Tongue (tissue), 2 donors: Measurements from ENCODE around the gene TBCE. TPM values are rescaled to one million over a fixed set of nuclear protein-coding genes. Genes with fewer than 3 reads are reported as not detected.
"Not testable (repeated sequence)": the region's sequence is repeated elsewhere in the genome, so short reads cannot be mapped to it uniquely, and the experiment has no call there.

Experiments used
- DNase-seq: peaks from one replicate; pipeline ENCODE4 v3.0.0-alpha.2; 2015
- total RNA-seq: library from RNA; depleted of rRNA; stranded (reverse); fragments of >200 nt; gene quantifications from one replicate; pipeline ENCODE4 v1.2.3, GENCODE V29; 2014

TBCE gene
- total RNA-seq, 1 donor from 2014 or later, result 21.7 TPM

DNA sequence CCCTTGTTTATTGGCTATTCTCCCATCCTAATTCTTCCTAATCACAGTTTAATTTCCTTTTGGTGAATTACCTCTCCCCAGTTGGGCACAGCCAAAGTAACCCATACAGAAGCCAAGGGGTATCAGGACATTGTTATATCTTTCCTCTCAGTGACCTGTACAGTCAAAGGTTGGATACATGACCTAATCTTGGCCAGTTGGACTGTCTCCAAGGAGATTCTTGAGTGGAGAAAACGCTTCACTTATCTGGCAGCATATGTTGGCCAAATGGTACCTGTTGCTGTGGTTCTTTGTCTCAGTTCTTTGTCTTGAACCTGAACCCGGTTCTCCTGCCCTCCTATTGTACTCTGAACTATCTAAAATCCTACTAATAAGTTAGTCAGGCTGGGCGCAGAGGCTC, 15.3 kb upstream of the TBCE start:
- DNase-seq, result no peak

DNA sequence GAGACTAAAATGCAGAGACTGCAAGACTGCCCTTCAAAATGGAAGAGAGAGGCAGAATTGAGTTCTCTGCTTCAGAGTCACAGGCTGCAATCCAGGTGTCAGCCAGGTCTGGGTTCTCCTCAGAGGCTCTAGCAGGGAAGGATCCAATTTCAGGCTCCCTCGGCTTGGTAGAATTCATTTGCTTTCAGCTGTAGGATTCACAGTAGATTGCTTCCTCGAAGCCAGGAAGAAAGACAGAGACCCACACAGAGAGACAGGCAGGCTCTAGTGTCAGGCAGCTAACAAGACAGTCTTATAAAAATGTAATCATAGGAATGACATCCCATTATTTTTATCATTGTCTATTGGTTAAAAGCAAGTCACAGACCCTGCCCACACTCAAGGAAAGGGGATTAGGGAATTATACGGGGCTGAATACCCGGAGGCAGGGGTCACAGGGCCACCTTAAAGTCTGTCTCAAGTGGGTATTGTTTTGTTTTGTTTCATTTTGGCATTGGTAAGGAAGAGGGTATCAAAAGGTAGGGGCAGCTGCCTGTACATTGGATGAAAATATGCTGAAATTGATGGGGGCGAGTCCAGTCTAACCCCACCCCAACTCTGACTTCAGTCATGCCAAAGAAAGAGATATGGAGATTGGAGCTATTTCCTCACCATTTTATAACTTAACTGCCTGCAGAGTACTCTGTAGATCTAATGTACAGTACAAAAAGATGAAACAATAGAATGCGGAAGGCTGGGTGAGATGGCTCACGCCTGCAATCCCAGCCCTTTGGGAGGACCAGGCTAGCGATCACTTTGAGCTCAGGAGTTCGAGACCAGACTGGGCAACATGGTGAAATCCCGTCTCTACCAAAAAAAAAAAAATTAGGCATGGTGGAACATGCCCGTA, 9.5 kb upstream of the TBCE start:
- no peak for DNase-seq

DNA sequence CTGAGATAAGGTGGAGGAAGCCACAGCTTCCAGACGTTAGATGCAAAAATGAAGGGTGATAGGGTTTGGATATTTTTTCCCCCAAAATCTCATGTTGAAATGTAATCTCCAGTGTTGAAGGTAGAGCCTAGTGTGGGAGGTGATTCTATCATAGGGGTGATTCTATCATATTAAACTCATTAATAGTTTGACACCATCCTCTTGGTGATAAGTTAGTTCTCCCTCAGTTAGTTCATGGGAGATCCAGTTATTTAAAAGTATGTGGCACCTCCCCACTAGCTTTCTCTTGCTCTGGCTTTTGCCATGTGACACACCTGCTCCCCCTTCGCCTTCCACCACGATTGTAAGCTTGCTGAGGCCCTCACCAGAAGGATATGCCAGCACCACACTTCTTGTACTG, 8.3 kb upstream of the TBCE start:
- DNase-seq, result no peak

DNA sequence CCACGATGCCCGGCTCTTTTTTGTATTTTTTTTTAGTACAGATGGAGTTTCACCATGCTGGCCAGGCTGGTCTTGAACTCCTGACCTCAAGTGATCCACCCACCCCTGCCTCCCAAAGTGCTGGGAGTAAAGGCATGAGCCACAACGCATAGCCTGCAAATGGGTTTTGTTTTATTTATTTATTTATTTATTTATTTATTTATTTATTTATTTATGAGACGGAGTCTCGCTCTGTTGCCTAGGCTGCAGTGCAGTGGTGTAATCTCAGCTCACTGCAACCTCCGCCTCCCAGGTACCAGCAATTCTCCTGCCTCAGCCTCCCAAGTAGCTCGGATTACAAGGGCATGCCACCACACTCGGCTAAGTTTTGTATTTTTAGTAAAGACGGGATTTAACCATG, 3.0 kb upstream of the TBCE start:
- not testable (repeated sequence) for DNase-seq

DNA sequence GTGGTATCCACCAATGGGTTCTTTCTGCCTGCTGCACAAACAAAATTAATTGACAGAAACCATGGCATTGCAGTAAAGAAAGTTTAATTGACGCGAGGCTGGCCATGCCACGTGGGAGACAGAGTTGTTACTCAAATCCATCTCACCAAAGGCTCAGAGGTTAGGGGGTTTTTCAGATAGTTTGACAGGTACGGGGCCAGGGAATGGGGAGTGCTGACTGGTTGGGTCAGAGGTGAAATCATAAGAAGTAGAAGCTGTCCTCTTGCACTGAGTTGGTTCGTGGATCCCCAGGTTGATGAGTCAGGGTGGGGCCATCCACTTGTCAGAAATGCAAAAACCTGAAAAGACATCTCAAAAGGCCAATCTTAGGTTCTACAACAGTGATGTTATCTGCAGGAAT, 941 bp upstream of the TBCE start:
- no peak for DNase-seq

DNA sequence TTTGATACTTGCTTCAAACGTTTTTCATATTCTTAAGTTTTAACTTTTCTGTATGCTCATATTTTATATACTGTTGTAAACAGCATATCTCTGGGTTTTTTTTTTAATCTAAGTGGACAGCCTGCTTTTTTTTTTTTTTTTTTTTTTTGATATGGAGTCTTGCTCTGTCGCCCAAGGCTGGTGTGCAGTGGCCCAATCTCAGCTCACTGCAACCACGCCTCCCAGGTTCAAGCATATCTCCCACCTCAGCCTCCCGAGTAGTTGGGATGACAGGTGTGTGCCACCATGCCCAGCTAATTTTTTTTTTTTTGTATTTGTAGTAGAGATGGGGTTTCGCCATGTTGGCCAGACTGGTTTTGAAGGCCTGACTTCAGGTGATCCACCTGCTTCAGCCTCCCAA, 1.2 kb downstream of the TBCE start:
- DNase-seq, result no peak

DNA sequence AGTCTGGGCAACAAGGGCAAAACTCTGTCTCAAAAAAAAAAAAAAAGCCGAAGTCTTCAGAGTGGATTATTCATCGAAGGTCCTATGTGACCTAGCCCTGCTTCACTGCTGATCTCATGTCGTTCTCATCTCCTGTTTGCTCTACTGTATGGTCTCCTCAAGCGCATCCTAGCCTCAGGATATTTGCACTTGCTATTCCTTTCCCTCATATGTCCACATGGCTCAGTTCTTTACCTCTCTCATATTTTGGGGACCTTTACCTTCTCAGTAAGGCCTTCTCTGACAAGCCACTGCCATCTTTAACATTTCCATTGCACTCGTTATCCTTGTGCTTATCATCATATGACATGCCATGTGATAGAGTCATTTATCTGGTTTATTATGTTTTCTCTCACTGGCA, 2.6 kb downstream of the TBCE start:
- no peak for DNase-seq

DNA sequence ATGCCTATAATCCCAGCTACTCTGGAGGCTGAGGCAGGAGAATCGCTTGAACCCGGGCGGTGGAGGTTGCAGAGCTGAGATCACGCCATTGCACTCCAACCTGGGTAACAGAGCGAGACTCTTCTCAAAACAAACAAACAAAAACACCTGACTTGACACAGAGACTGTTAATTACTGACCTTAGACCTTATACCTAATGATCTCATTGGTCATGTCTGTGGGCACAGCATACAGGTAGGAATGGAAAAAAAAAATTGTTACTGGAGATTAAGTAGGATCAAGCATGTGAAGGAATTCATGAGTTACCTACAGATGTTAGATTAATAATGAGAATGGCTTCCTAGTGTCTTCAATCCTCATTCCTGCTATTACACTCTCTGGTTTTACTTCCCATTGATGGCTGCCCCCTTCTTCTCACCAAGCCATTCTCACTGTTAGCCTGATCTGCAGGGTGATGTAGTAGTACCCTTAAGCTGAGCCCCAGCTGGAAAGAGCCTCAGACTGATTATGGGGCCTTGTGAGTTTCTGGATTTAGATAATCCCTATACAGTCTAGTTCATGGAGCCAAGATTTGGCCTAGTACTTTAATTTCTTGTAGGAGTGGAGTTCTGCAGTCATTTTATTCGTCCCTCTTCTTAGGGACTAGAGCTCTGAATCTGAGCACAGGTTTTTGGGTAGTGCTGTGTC, 8.8 kb downstream of the TBCE start:
- DNase-seq, result no peak

DNA sequence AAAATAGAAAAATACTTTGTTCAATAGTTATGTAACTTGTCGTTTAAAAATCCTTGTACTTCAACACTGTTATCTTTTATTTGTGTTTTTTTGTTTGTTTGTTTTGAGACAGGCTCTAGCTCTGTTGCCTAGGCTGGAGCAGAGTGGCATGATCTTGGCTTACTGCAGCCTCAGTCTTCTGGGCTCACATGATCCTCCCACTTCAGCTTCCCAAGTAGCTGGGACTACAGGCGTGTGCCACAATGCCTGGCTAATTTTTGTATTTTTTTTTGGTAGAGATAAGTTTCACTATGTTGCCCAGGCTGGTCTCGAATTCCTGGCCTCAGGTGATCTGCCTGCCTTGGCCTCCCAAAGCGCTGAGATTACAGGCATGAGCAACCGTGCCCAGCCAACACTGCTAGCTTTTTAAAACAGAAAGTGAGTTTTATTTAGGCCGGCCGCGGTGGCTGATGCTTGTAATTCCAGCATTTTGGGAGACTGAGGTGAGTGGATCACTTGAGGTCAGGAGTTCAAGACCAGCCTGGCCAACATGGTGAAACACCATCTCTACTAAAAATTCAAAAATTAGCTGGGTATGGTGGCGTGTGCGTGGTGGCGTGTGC, 11.0 kb downstream of the TBCE start:
- not testable (repeated sequence) for DNase-seq

DNA sequence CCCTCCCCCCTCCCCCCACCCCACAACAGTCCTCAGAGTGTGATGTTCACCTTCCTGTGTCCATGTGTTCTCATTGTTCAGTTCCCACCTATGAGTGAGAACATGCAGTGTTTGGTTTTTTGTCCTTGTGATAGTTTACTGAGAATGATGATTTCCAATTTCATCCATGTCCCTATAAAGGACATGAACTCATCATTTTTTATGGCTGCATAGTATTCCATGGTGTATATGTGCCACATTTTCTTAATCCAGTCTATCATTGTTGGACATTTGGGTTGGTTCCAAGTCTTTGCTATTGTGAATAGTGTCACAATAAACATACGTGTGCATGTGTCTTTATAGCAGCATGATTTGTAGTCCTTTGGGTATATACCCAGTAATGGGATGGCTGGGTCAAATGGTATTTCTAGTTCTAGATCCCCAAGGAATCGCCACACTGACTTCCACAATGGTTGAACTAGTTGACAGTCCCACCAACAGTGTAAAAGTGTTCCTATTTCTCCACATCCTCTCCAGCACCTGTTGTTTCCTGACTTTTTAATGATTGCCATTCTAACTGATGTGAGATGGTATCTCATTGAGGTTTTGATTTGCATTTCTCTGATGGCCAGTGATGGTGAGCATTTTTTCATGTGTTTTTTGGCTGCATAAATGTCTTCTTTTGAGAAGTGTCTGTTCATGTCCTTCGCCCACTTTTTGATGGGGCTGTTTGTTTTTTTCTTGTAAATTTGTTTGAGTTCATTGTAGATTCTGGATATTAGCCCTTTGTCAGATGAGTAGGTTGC, 14.9 kb downstream of the TBCE start:
- not testable (repeated sequence) for DNase-seq

DNA sequence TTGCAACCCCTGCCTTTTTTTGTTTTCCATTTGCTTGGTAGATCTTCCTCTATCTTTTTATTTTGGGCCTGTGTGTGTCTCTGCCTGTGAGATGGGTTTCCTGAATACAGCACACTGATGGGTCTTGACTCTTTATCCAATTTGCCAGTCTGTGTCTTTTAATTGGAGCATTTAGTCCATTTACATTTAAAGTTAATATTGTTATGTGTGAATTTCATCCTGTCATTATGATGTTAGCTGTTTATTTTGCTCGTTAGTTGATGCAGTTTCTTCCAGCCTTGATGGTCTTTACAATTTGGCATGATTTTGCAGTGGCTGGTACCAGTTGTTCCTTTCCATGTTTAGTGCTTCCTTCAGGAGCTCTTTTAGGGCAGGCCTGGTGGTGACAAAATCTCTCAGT, 18.4 kb downstream of the TBCE start:
- not testable (repeated sequence) for DNase-seq

DNA sequence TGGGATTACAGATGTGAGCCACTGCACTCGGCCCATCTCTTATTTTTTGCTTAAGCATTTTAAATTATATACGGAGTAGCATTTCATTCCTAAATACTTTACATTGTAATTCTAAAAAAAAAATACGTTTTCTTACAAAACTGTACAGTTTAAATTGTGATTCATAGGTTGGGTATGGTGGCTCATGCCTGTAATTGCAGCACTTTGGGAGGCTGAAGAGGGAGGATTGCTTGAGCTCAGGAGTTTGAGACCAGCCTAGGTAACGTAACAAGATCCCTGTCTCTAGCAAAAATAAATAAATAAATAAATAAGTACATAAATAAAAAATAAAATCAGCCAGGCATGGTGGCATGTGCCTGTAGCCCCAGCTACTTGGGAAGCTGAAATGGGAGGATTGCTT, 24.6 kb downstream of the TBCE start:
- DNase-seq, result no peak

DNA sequence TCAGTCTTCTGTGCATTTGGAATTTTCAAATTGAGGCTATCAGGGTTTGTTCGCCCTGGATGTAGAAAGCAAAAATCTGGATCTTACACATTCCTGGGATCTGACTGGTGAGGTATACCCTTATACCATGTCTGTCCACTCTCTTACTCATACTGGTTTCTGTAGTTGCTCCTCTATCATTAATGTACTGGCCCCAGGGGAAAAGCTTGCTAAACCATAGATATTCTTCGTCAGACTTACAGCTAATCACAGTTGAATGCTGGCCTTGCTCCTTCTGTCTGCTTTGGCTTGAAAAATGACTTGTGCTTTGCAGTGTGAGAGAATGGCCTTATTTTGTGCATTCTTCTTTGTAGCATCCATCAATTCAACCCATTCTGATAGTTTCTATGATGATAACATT, 30.5 kb downstream of the TBCE start:
- no peak for DNase-seq

DNA sequence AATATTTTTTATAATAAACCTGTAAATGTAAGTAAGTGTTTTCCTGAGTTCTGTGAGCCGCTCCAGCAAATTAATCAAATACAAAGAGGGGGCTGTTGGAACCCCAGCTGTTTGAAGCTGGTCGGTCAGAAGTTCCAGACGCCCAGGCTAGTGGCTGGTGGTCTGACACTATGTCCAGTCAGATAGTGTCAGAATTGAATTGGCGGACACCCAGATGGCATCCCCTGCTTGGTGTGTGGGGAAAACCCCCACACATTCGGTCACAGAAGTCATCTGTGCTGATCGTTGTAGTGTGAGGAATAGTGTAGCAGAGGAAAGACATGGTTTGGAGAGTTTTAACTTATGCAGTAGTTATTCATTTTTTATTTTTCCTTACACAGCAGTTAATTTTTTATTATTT, 32.4 kb downstream of the TBCE start:
- DNase-seq, result no peak

DNA sequence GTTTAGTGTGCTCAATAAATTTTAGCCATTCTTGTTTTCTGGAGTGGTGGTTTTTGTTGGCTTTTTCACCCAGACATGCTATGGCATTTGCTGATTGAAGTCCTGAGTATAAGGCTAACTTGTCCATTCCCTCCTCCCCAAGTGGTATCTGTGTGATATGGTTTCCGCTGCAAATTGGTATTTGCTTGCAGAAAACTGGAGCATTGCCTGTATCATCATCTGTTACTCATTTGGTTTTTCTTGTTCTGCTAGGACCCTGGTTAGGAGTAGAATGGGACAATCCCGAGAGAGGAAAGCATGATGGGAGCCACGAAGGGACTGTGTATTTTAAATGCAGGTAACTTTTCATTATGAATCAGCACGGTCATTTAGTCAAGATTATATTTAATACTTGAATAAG, 34.0 kb downstream of the TBCE start:
- DNase-seq, result no peak

DNA sequence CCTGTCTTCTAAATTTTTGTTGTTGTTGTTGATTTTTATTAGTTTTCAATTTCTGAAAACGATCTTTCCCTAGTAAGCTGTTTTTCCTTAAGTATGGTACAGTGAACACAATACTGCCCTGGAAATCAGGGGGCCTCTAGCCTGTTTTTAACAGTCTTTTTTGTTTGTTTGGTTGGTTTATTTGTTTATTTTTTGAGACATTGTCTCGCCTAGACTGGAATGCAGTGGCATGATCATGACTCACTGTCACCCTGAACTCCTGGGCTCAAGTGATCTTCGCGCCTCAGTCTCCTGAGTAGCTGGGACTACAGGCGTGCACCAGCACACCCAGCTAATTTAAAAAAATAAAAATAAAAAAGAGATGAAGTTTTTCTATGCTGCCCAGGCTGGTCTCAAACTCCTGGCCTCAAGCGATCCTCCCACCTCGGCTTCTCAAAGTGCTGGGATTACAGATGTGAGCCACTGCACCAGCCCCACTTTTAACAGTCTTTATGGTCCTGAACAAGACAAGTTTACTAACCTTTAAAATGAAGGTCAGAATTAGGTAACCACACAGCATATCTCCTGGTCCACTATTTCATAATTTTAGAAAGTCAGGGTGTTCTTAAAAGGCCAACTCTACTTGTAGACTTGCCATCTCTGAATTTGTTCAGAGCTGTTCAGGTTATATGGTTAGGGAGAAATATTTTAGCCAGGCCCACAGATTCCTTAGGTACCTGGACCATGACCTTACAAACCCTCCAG, 35.4 kb downstream of the TBCE start:
- no peak for DNase-seq

DNA sequence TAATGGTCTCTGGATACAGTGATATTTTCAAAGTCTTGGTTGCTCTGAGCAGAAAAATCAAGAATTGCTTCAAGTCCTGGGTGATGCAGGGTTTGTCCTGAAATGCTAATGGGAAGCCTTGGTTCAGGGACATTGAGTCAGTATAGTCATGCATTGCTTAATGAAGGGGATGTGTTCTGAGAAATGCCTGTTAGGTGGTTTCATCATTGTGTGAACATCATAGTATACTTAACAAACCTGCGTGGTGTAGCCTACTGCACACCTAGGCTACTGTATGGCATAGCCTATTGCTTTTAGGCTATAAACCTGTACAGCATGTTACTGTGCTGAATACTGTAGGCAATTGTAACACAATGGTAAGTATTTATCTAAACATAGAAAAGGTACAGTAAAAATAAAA, 36.4 kb downstream of the TBCE start:
- no peak for DNase-seq

DNA sequence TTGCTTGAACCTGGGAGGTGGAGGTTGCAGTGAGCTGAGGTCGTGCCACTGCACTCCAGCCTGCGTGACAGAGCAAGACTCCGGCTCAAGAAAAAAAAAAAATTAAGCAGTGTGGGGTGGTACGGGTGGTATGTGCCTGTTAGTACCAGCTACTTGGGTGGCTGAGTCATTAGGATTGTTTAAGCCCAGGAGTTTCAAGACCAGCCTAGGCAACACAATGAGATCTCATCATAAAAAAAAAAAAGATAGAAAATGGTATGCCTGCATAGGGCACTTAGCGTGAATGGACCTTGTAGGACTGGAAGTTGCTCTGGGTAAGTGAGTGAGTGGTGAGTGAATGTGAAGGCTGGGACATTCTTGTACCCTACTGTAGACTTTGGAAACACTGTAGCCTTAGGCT, 37.0 kb downstream of the TBCE start:
- DNase-seq, result no peak

DNA sequence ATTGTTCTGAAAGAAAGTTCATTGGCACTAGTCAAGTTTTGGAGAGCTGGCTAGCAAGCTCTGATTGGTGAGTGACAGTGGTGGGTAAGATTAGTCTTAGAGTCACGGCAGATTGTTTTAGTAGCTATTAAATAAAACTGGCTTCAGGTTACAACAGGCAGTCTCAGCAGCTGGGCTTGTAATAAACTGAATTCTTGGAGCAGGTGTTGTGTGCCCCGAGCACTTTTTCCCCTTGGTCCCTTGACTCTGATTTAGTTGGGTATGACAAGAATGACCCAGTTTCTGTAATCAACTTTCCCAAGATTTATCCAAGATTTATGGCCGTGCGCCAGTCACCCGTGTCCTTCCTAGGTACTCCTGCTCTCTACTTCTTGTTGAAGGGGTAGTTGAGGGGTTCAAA, 40.2 kb downstream of the TBCE start:
- DNase-seq, result peak; percentile 36

DNA sequence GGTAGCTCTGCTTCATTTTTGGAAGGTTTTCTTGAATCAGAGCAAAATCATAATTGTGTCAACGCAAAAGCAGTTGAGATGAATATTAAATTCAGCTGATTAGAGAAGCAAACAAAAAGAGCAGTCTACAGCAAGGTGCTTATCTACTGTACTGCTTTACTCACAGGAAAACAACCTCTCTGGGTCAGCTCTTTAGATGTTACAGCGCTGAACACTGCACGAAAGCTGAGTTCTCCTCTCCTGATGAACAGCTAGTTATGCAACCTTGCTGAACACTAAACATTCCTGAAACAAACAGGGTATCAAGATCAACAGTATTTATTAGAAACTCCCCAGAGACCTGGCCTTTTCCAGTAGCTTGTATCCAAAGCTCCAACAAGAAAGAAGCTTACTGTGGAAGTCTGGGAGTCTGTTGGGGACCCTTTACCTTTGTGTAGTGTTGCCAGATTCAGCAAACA, 41.3 kb downstream of the TBCE start:
- DNase-seq, result no peak

DNA sequence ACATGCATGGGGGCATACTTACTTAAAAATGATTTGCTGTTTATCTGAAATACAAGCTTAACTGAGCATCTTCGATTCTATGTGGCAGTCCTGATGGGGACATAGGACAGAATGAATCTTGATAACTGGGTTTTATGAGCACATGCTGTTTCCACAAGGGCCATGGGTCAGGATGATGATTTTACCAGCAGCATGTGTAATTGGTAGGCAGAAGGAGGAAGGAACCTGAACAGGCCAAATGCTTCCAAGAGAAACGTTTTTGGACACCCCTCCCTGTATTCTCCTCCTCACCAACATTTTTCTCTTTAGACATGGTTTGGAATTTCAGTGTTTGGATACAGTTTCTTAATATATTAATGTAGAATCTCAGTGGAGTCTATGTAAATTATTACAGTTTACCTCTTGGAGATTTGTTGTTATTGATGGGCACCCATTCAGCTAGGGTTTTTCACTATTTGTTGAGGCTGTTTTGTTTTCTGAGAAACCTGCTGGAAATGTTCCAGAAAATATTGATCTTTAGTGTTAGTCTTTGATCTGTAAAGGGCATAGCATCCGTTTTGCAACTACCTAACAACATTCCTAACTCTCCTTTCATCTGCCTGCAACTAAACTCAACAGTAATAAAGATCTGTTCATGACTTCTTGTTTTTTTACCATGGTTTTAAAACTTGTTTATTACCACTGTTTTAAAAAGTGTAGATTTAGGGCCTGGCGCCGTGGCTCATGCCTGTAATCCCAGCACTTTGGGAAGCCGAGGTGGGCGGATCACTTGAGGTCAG, 42.0 kb downstream of the TBCE start:
- no peak for DNase-seq
